GM19099 (cell line): ENCODE results near the gene SIGLECL1.

Experiments
- POLR2A ChIP-seq: IDR thresholded peaks from 3 replicates; pipeline ENCODE4 v1.6.1; 2011; ENCODE audit warnings: low read depth; ENCODE audit not compliant: insufficient read length; ENCODE audit errors: extremely low read depth

SIGLECL1 gene

DNA sequence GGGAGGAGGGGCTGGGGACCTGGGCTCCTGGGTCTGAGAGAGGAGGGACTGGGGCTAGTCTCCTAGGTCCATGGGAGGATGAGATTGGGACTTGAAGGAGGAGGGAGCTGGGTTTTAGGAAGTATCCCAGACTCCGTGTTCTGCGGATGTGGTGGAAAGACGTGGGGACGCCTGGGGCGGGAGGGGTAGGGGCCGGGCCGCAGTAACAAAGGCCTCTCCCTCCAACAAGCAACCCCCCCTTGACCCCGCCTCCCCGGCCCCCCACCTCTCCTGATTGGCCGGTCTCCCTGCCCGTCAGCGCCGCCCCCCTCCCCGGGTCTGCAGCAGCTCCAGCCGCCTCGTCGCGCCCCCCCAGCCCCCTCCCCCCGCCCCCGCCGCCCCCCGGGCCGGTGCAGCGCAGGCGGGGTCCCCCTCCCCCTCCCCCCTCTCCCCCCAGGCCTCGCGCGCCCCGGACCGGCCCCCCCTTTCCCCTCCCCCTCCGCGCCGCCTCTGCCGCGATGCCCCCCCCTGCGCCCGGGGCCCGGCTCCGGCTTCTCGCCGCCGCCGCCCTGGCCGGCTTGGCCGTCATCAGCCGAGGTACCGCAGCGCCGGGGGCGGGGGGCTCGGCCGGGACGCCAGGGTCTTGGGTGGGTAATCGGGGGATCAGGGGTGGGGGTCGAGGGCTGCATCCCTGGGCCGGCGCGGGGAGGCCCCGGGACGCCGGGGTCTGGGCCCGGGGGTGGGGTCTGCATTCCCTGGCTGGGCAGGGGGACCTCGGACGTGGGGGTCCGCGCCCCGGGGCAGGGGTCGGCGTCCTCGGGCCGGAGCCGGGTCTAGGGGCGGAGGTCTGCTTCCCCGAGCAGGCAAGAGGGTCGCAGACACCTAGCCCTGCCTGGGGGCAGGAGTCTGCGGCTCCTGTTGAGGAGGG is 60.7 kb downstream of the SIGLECL1 start, which contains the start of gene IGLON5:
IGLON5 (plus strand) TSS at position 294 of the 907 bp plus-strand sequence; CDS start at position 498, 204 bp downstream.
- no peak for TF ChIP-seq POLR2A

DNA sequence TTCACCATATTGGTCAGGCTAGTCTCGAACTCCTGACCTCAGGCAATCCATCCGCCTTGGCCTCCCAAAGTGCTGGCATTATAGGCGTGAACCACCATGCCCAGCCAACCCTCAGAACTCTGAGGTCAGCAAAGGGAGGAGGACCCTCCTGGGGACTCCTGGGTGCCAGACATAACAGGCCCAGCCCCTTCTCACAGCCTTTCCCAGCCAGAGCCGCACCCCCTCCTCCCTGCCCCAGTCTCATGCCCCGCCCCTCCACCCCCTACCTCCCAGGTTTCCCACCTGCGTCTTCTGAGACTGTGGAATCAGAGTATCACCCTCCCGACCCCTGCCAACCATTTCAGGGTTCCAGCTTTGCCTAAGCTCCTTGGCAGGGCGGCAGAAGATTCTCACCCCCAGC is 65.8 kb downstream of the SIGLECL1 start:
- TF ChIP-seq POLR2A = no peak

DNA sequence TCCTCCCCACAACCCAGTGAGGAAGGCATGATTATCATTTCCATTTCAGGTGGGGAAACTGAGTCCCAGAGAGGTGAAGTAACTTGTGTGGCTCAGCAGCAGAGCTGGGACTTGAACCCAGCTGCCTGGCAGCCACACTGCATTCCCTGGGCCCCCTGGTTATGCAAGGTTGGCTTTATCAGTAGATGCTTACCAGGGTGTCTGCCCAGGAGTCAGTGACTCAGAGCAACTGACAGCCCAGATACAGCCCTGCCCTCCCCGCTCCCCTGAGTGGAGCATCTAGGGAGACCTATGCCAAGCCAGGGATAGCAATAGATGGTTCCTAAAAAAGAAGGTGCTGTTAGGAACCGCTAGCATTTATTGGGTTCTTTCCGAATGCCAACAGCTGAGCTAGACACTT is 66.5 kb downstream of the SIGLECL1 start:
- no peak for TF ChIP-seq POLR2A

DNA sequence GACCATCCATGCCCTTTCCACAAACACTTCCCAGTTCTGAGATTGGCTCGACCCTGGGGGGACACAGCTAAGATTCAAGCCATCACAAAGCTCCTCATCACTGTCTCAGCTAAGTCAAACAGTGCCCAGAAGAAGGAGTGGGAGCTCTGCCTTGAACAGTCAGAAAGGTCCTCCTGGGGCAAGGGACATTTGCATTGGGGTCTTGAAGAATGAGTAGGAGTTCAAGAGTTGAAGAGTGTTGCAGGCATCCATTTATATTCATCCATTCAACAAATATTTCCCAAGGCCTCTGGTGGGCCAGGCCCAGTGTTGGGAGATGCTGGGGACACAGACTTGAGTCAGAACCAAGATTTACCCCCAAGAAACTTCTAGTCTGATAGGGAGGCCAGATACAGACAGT is 67.1 kb downstream of the SIGLECL1 start:
- TF ChIP-seq POLR2A = no peak
